Limb (tissue), 2 donors: Measurements from ENCODE around the gene ACP2.
"Not testable (repeated sequence)": the region's sequence is repeated elsewhere in the genome, so short reads cannot be mapped to it uniquely, and the experiment has no call there.

ENCODE experiments used
- DNase-seq, 2 donors: peaks; one replicate each; pipeline ENCODE4 v3.0.0-alpha.2; 2016; ENCODE audit errors: extremely low spot score in 2 of 2

The ACP2 gene

GRCh38 chr11:47204637-47204989, 44.0 kb downstream of the ACP2 start:
- DNase-seq, result no peak

DNA sequence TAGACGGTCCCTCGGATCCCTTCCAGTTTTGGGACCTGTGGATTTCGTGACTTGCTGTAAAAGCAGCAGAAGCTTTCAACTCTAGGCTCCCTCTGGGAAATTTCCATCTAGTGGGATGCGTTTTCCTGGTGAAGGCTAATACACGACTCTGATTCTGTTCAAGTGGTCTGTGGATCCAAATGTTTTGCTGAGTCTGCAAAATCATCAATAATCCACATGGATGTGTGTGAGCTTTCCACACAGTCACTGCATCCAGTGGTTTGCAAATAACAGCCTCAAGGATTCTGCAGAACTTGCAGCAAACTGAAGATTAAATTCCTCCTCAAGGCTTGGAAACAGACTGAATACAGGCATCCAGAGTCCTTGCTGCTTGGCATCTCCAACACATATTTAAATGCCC, 46.0 kb downstream of the ACP2 start:
- no peak for DNase-seq

- DNase-seq, result no peak
Measured at GRCh38 chr11:47201015-47201414, 47.6 kb downstream of the ACP2 start.

DNA sequence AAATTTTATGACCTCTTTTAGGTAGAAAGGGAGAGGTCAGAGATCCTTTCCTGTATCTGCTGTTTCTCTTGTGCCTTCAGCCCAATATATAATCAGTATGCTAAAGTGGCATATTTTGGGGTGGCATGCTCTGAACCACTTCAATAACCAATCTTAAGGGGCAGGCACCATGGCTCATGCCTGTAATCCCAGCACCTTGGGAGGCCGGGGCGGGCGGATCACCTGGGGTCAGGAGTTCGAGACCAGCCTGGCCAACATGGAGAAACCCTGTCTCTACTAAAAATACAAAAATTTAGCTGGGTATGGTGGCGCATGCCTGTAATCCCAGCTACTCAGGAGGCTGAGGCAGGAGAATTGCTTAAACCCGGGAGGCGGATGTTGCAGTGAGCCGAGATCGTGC, 50.5 kb downstream of the ACP2 start:
- not testable (repeated sequence) for DNase-seq

- no peak for DNase-seq
Measured at GRCh38 chr11:47192111-47192510, 56.5 kb downstream of the ACP2 start.

DNA sequence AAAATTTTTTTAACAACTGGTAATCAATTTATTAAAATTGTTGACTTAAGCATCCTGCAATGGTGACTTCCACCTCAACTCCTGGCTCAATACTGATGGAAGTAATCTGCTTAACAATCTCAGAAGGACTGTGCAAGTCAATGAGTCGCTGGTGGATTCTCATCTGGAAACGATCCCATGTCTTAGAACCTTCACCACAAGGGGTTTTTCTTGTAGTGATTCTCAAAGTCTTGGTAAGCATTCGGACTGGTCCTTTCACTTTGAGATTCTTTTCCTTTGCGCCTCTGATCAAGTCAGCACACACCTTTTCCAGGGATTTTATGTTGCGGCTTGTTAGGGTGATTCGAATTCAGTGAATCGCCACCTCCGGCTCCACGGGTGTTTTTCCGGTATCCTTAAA, 57.5 kb downstream of the ACP2 start:
- not testable (repeated sequence) for DNase-seq
